Measurements from ENCODE around the gene NEK3.
"Not testable (repeated sequence)": the region's sequence is repeated elsewhere in the genome, so short reads cannot be mapped to it uniquely, and the experiment has no call there.

NEK3 gene

DNA sequence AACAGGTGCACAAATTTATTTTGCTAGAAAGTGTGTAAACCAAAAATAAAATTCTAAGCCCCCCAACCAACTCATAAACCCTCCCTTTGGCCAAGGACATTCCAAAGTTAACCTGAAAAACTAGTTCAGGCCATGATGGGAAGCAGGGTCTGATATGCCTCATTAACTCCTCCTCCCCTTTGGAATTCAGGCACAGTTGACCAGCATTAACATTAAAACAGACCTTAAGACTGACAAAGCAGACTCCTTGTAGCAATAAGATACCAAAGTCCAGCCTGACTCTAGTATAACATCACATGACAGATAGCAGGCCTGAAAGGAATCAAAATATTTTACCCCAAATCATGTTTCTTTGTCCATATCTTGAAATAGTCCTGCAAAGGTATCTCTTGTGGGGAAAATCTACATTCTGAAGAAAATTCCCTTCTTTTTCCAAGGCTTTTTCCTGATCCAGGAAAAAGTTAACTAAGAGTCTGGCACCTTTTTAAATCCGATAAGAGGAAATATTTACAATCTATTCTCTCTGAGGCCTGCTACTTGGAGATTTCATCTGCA is 50.2 kb downstream of the NEK3 start:
- DNase-seq = no peak

DNA sequence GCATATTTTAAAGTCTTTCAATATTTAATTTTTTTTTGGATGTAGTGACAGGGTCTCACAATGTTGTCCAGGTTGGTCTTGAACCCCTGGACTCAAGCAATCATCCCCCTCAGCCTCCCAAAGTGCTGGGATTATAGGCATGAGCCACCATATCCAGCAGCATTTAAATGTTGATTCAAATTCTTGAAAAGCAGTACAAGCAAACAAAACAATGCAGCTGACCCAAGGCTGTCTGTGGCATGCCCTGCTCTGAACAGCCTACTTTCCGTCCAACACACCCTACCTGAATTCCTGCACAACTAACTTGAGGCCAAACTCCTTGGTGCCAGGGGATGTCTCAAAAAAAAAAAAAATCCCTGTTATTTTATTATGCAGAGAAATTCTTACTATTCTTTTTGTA is 53.6 kb downstream of the NEK3 start:
- no peak for DNase-seq

- no peak for DNase-seq
These were observed 54.8 kb downstream of the NEK3 start for GRCh38 chr13:52104624-52105023.

DNA sequence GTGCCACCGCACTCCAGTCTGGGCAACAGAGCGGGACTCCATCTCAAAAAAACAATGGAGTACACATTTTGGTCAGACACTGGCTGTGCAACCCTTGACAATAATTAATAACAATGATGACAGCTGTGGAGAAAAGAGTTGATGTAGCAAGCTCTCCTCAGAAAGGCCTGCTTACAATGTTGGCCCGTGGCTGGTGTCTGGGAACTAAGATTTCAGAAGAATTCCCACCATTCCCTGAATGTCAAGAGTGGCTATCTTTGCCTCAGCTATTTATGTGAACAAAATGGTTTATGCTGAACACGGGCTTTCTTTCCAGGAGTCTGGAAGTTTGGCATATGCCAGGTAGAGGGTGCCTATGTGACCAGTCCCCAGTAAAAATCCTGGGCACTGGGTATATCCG is 56.0 kb downstream of the NEK3 start:
- no peak for DNase-seq

DNA sequence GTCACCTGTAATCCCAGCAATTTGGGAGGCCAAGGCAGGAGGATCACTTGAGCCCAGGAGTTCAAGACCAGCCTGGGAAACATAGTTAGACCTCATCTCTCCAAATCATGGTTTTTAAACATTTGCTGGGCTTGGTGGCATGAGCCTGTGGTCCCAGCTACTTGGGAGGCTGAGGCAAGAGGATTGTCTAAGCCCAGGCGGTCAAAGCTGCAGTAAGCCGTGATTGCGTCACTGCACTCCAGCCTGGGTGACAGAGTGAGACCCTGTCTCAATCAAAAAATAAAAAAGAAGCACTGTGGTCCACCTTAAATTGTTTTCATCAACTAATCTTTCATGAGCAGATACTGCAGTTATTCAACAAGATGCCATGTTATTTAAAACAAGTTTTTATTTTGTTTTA is 57.0 kb downstream of the NEK3 start:
- not testable (repeated sequence) for DNase-seq

DNA sequence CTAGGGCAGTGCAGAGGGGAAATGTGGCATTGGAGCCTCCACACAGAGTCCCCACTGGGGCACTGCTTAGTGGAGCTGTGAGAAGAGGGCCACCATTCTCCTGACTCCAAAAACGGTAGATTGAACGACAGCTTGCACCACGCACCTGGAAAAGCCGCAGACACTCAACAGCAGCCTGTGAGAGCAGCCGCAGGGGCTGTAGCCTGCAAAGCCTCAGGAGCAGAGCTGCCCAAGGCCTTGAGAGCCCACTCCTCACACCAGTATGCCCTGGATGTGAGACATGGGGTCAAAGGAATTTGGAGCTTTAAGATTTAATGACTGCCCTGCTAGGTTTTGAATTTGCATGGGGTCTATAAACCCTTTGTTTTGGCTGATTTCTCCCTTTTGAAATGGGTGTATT is 62.2 kb downstream of the NEK3 start:
- no peak for DNase-seq

- no peak for DNase-seq
These were observed 62.6 kb downstream of the NEK3 start for GRCh38 chr13:52096748-52097147.

- no peak for DNase-seq
These were observed 63.3 kb downstream of the NEK3 start for GRCh38 chr13:52096062-52096461.

DNA sequence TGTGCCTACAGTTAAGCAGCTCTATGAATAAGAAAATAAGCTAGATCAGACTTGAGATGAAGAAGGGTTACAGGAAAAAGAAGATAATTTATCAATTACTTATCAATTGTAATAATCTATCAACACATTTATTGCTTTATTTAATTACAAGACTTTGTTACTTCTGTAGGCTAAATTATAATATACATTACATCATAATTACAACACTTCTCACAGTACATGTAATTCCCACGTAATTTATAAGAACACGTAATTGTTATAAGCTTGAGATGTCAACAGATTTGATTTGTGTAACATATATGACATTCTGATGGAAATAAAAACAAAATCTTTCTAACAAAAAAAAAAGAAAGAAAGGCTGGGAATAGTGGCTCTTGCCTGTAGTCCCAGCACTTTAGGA is 67.3 kb downstream of the NEK3 start:
- DNase-seq = no peak

DNA sequence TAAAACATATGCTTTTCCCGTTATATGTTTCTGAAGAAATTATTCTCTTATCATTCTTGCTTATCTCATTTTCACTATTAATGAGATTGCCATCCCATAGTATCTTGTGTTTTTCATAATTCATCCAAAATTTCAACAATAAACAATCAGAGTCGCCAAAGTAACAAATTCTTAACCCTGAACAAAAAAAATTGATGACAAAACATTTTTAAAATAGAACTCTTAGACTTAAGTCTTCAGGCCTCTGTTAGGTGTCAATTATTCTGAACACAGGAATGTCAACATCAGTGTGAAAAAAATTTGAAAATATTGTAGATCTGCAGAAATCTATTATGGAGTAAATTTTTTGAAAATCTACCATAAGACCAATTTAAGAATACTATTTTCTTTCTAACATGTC is 67.9 kb downstream of the NEK3 start:
- no peak for DNase-seq

- DNase-seq = no peak
These were observed 74.0 kb downstream of the NEK3 start for GRCh38 chr13:52085421-52085820.

- not testable (repeated sequence) for DNase-seq
These were observed 74.4 kb downstream of the NEK3 start for GRCh38 chr13:52084981-52085380.

All from T-helper 2 cell (primary cell).